COR-L47 (cell line): ENCODE results near the gene CENPQ.
"Not testable (repeated sequence)": the region's sequence is repeated elsewhere in the genome, so short reads cannot be mapped to it uniquely, and the experiment has no call there.

Experiments used
- DNase-seq: peaks from one replicate; lab custom pipeline; 2025; lab: John Stamatoyannopoulos, UW

CENPQ gene, protein sequence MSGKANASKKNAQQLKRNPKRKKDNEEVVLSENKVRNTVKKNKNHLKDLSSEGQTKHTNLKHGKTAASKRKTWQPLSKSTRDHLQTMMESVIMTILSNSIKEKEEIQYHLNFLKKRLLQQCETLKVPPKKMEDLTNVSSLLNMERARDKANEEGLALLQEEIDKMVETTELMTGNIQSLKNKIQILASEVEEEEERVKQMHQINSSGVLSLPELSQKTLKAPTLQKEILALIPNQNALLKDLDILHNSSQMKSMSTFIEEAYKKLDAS

DNA sequence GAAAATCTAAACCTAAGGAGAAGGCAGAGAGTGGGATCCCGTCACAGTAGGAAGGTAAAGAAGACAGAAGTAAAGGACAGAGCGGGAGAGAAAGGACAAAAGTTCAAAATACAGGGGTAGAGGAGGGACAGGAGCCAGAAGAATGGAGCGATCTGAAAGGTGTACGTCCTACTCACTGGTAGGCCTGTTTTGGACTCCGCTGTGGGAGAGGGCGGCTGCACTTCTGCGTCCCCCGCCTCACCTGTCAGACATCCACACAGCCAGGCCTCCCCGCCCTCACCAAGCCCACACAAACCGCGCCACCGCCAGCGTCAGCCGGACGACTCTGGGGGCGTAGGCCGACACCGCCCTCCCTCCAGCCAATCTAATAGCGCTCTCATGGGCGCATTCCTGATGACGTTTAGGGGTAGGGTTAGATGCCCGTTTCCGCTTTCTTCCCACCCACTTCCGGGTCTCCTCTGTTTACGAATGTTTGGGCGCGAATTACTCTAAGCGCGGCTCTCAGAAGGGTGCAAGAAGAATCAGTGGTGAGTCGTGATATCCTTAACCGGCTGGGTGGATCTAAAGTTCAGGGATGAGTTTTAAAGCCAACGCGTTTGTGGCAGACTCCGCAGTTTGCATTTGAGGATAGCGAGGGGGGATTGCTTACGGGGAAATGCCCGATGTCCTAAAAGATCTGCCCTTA, at the start of gene CENPQ, which contains the start of gene MMUT:
Gene CENPQ (plus strand): TSS at position 444 of the 685 bp plus-strand sequence. CDS start 6,807 bp downstream, outside the sequence.
Gene MMUT (minus strand): TSS at position 327 of the 685 bp plus-strand sequence. CDS start 3,787 bp downstream, outside the sequence.
- peak; percentile 90 for DNase-seq

- no peak for DNase-seq
These were observed 47.8 kb upstream of the CENPQ start for GRCh38 chr6:49415358-49415757.

GRCh38 chr6:49416195-49416594, 47.0 kb upstream of the CENPQ start:
- DNase-seq, result no peak

DNA sequence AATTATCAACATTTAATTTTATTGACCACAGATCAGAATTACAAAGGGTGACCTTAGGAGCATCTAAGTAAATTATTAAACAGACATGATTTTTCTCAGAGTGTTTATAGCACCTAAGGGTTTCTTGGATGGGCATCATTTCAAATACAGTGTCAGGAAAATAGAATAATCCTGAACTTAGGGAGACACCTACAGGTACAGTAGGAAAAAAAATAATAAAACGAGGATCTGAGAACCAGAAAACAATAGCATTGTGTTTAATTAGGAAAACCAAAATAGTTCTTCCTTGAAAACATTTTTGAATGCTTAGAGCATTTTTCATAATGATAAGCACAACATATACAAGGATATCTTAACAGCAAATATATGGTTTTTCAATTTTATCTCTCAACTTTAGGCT, 39.4 kb upstream of the CENPQ start:
- peak; percentile 6 for DNase-seq

DNA sequence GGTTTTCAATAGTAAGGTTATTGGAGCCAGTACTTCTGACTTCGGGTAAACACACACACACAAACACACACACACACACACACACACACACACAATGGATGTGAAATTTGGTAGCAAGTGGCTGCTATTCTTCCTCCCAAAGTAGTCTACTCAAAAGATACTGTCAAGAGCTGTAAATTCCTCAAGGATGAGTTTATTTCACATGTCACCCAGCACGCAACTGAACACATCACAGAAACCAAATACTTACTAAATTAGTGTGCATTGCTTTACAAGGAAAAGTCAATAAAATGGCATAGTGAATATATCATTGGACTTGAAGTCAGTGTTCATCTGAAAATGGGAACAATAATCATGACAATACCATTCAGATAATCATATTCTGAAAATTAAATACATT, 33.0 kb upstream of the CENPQ start:
- DNase-seq, result no peak

GRCh38 chr6:49430866-49431265, 32.3 kb upstream of the CENPQ start:
- no peak for DNase-seq

DNA sequence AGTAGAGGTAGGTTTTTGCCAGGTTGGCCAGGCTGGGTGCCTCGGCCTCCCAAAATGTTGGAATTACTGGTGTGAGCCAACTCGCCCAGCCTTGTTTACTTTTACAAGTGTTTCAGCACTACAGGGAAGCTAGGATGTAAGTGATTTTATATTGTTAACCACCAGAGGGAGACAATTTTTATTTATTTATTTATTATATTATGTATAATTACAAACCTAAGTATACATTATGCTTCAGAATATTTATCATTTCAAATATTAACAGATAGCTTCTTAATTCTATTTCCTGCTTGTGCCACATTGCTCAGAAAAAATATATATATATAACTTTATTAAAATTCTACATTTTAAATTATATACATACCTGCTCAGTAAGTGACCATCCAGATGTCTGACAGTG, 9.9 kb upstream of the CENPQ start:
- DNase-seq, result no peak

DNA sequence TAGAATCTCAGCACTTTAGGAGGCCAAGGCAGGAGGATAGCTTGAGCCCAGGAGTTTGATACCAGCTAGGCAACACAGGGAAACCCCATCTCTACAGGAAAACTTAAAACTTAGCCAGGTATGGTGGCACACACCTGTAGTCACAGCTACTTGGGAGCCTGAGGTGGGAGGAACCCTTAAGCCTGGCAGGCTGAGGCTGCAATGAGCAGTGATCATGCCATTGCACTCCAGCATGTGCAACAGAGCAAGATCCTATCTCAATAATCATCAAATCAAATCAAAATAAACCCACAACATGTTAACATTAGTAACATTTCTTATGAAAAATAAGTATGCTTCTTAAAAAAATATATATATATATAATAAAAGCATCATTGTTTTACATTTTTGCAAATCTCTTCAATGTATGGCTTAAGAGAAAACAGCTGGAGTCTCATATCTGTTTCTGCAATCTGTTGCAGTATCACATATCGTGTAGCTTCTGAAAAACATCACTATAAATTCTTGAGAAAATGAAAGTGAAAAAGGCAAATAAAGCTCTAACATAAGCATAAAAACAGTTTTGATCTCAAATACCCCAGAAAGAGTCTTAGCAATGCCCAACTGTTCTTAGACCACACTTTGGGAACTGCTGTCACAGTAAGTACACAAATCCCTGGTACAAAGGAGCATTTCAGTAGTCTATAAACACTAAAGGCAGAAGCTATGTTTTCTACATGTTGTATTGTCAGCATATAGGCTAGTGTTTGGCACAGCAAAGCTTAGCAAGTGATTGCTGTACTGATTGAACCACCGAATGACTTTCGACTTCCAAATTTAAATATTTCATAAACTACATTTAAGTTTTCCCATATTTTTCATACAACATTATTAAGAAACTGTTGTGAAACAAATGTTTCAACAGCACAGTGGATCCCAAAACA, 8.1 kb upstream of the CENPQ start:
- no peak for DNase-seq

GRCh38 chr6:49457771-49458170, 5.4 kb upstream of the CENPQ start:
- no peak for DNase-seq

DNA sequence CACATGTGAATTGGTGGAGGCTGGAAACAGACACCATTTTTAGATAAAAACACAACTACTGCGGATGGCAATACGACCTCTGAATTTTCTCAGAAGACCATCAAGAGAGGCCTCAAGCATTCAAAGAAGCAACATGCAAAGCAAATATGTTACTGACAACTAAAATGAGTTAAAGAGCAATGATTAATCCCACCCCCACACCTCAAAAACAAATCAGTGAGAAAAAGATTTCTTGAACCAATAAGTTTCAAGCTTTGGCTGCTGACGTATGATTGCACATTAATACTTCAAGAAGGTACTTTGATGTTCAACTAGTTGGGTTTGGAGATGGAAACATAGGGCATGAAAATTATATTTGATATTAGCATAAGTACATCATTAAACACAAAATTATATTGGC, 1.1 kb upstream of the CENPQ start:
- DNase-seq, result no peak

DNA sequence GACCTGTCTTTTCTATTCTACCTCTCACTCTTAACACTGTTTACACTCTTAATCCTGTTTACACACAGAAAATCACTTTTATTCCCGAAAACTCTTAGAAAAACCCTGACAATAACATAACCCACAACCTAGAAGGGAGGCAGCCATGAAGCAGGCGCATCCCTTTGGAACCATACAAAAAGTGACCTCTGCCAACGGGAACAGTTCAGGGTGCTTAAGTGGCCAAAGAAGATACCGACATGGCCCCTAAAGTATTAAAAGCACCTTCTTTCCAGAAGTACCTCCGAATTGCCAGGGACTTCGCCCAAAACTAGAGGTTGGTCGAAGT, 607 bp upstream of the CENPQ start:
- no peak for DNase-seq

DNA sequence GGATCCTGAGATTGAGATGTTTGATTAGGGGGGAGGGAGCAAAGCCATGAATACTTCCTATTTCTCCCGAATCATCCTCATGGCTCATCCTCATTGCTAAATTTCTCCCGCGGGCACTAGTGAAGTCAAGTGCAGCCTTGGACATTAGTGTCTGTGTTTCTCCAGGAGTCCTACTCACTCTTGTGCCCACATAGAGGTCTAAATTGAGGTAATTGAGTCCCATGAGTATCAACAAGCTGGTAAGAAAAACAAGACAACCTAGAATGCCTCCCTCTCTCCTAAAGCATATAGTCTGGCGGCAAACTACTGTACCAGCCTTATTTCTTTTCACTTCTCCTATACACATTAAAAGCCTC, 420 bp downstream of the CENPQ start:
- DNase-seq, result no peak

DNA sequence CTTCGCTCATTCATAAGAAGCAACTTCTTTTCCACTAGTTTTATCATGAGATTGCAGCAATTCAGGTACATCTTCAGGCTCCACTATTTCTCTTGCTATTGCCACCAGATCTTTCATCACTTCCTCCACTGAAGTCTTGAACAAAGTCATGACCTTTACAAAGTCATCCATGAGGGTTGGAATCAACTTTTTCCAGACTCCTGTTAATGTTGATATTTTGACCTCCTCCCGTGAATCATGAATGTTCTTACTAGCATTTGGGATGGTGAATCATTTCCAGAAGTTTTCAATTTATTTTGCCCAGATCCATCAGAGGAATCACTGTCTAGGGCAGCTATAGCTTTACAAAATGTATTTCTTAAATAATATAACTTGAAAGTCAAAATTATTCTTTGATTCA, 1.5 kb downstream of the CENPQ start:
- no peak for DNase-seq

GRCh38 chr6:49468042-49468441, 4.9 kb downstream of the CENPQ start:
- DNase-seq, result no peak

- not testable (repeated sequence) for DNase-seq
These were observed 13.4 kb downstream of the CENPQ start for GRCh38 chr6:49476564-49476963.

- DNase-seq, result no peak
These were observed 16.3 kb downstream of the CENPQ start for GRCh38 chr6:49479308-49479970.

GRCh38 chr6:49481846-49482245, 18.7 kb downstream of the CENPQ start:
- not testable (repeated sequence) for DNase-seq

- not testable (repeated sequence) for DNase-seq
These were observed 20.2 kb downstream of the CENPQ start for GRCh38 chr6:49483380-49483779.

- no peak for DNase-seq
These were observed 27.5 kb downstream of the CENPQ start for GRCh38 chr6:49490633-49491032.

DNA sequence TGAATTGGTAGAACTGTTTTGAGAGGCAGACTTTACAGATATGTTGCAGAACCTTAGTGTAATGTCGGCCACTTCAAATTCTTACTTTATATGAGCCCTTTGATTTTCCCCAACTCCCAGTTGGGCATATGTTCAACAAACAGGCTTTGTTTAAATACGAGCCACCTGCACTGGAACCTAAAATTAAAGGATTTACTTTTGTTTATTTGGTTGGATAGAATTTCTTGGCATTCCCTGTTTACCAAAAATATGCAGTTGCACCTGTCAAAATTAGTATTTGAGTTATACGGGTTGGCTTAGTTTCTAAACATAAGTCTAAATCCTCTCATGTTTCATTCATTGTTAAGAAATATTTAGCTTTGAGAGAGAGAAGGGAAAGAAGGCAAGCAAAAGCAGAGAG, 34.1 kb downstream of the CENPQ start:
- DNase-seq, result peak; percentile 66

DNA sequence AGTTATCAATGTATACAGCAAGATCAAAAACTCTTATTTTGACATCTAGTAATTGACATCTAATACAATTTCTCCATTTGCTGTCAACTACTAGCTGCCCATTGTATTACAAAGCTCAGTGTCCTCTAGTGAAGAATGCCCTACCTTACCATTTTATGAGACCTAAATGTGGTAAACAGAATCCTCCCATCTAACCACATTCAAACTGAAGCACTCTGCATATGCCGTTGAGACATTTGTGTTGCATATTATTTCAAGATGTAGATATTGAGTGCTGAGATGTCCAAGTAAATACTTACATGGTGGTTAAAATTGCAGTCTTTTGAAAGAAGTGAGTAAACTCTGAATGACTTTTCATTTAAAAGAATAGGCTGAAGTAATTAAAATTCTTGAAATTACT, 36.0 kb downstream of the CENPQ start:
- DNase-seq, result no peak

- DNase-seq, result no peak
These were observed 36.5 kb downstream of the CENPQ start, which contains the start of gene GLYATL3 for GRCh38 chr6:49499623-49500022. TSS of gene GLYATL3 (plus strand) at chr6:49499923. CDS start at chr6:49511991, 12,068 bp downstream.
